Activated T-helper 1 cell treated with anti-CD3 and anti-CD28 coated beads, Interleukin-2, amount 50 U/mL, for 16 hours (primary cell): ENCODE data around the gene ADH7.

ENCODE experiments used
- DNase-seq, 2 donors: peaks; one replicate each; pipeline ENCODE4 v3.0.0-alpha.2; 2020; ENCODE audit warnings: low read depth in 1 of 2, low spot score in 1 of 2

Gene ADH7

GRCh38 chr4:99435154-99435553, at the start of gene ADH7:
Gene ADH7 (minus strand): TSS chr4:99435342. CDS start chr4:99435233, 109 bp downstream.
- no peak for DNase-seq

- no peak for DNase-seq
These were observed 48.5 kb upstream of the ADH7 start for GRCh38 chr4:99483636-99484035.

- DNase-seq: no peak
These were observed 38.0 kb upstream of the ADH7 start for GRCh38 chr4:99473131-99473530.

- DNase-seq: no peak
These were observed 36.8 kb upstream of the ADH7 start for GRCh38 chr4:99471896-99472295.

GRCh38 chr4:99471349-99471748, 36.2 kb upstream of the ADH7 start:
- no peak for DNase-seq

GRCh38 chr4:99468889-99469288, 33.7 kb upstream of the ADH7 start:
- no peak for DNase-seq

- DNase-seq: no peak
These were observed 32.7 kb upstream of the ADH7 start for GRCh38 chr4:99467887-99468286.

GRCh38 chr4:99463566-99463965, 28.4 kb upstream of the ADH7 start:
- no peak for DNase-seq

GRCh38 chr4:99462875-99463464, 27.8 kb upstream of the ADH7 start:
- DNase-seq: peak in 1 of 2 donors; percentile 8

GRCh38 chr4:99461623-99462401, 26.7 kb upstream of the ADH7 start:
- DNase-seq: no peak

GRCh38 chr4:99459546-99460042, 24.5 kb upstream of the ADH7 start:
- no peak for DNase-seq

- DNase-seq: no peak
These were observed 23.8 kb upstream of the ADH7 start for GRCh38 chr4:99458911-99459447.

- DNase-seq: no peak
These were observed 22.5 kb upstream of the ADH7 start for GRCh38 chr4:99457676-99458075.

GRCh38 chr4:99457270-99457669, 22.1 kb upstream of the ADH7 start:
- no peak for DNase-seq

GRCh38 chr4:99447513-99447912, 12.4 kb upstream of the ADH7 start:
- no peak for DNase-seq

GRCh38 chr4:99447079-99447478, 11.9 kb upstream of the ADH7 start:
- no peak for DNase-seq

- no peak for DNase-seq
These were observed 3.3 kb upstream of the ADH7 start for GRCh38 chr4:99438405-99438780.

GRCh38 chr4:99437723-99438404, 2.7 kb upstream of the ADH7 start:
- no peak for DNase-seq

GRCh38 chr4:99436976-99437722, 2.0 kb upstream of the ADH7 start:
- DNase-seq: no peak

GRCh38 chr4:99436462-99436861, 1.3 kb upstream of the ADH7 start:
- no peak for DNase-seq

- no peak for DNase-seq
These were observed 5.0 kb downstream of the ADH7 start for GRCh38 chr4:99430106-99430505.
